Activated naive CD4-positive, alpha-beta T cell treated with anti-CD3 and anti-CD28 coated beads, Interleukin-2, amount 10 ng/mL, durations not matched to agents 7 days and 5 days (primary cell): Measurements from ENCODE around the gene KLHDC7B.

Source experiments
- CTCF ChIA-PET: fragments of 350-600 bp; sonication (Branson Sonifier 250); formaldehyde crosslinking; loops from one replicate; lab custom pipeline; 2021; ENCODE audit warnings: antibody characterized with exemption; lab: Charles Lee
- DNase-seq: peaks from one replicate; pipeline ENCODE4 v3.0.0-alpha.2; 2020
- H3K27ac Mint-ChIP-seq: one replicate; pipeline ENCODE4 v1.8.0; 2021; ENCODE audit warnings: mild to moderate bottlenecking, moderate library complexity, mixed read lengths
- H3K27me3 Mint-ChIP-seq: one replicate; pipeline ENCODE4 v1.8.0; 2021; ENCODE audit warnings: mild to moderate bottlenecking, mixed read lengths
- H3K36me3 Mint-ChIP-seq: one replicate; pipeline ENCODE4 v1.8.0; 2021; ENCODE audit warnings: mixed read lengths
- H3K4me1 Mint-ChIP-seq: one replicate; pipeline ENCODE4 v1.8.0; 2021; ENCODE audit warnings: mixed read lengths
- H3K4me3 Mint-ChIP-seq: one replicate; pipeline ENCODE4 v1.8.0; 2021; ENCODE audit warnings: mild to moderate bottlenecking, moderate library complexity, mixed read lengths
- H3K9me3 Mint-ChIP-seq: one replicate; pipeline ENCODE4 v1.8.0; 2021; ENCODE audit warnings: mixed read lengths

Gene KLHDC7B

DNA sequence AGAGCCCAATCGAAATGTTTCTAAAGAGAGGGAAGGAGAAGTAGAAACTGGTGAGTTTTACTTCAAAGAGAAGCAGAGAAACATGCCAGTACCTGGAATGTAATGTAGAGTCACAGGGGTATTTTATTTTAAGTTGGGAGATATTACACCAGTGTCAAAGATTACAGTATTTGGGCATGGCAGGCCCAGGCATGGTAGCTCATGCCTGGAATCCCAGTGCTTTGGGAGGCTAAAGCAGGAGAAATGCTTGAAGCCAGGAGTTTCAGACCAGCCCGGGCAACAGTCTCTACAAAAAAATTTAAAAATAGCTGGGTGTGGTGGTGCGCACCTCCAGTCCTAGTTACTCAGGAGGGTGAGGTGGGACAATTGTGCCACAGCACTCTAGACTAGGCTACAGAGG, 14.3 kb downstream of the KLHDC7B start:
- Mint-ChIP-seq H3K4me1 (peaks cover 22% of the 10 kb centered on the region), H3K36me3 (no peaks in the 10 kb centered on the region), H3K4me3 (no peak overlapping the region), H3K9me3 (no peaks in the 10 kb centered on the region), H3K27me3 (peaks cover 73% of the 10 kb centered on the region), H3K27ac (no peak overlapping the region)
- CTCF ChIA-PET, result interaction anchor here (0.6 to 1.8 kb wide), 2 partner anchors 12 to 144 kb away, joined by 3 to 6 read pairs; no protein-coding TSS in a partner anchor
- no peak for DNase-seq

DNA sequence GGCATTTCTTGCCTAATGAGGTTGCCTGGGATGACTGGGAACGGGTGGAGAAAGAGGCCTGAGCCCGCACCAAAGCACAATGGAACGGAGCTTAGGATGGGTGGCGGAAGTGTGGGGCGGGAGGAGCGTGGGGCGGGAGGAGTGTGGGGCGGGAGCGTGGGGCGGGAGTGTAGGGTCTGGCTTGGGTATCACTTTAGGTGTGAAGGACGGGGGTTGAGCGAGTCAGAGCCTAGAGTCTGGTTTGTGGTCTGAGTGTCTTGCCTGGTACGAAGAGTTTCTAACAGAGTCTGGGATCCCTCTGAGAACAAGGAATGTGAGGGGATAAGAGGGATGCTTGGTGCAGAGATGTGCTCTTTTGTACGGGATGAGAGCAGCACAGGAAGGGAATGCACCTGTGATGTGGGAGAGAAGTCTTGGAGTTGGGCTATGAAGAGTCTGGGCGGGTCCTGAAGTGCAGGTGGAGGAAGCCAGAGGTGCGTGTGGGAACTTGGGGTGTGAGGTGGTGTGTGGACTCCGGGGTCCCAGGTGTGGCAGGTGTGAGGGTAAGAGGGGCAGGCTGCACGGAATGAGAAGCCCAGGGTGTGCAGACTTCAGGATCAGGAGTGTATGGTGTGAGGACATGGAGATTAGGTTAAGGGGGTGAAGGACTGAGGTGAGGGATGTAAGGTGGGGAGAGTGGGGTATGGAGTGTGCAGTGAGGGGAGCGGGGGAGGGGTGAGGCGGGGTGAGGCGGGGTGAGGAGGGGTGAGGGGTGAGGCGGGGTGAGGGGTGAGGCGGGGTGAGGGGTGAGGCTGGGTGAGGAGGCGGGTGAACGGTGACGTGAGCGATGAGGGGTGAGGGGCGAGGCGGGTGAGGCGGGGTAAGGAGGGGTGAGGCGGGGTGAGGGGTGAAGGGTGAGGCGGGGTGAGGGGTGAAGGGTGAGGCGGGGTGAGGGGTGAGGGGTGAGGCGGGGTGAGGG, 16.0 kb downstream of the KLHDC7B start:
- H3K36me3 Mint-ChIP-seq, result no peaks in the 10 kb centered on the region
- H3K4me1 Mint-ChIP-seq, result peaks cover 22% of the 10 kb centered on the region
- no peaks in the 10 kb centered on the region for H3K9me3 Mint-ChIP-seq
- H3K27ac Mint-ChIP-seq, result peak overlapping the region; percentile 83
- no peak for DNase-seq
- peaks cover 68% of the 10 kb centered on the region for H3K27me3 Mint-ChIP-seq
- CTCF ChIA-PET, result no interaction called here
- peak overlapping the region; percentile 51 for H3K4me3 Mint-ChIP-seq

DNA sequence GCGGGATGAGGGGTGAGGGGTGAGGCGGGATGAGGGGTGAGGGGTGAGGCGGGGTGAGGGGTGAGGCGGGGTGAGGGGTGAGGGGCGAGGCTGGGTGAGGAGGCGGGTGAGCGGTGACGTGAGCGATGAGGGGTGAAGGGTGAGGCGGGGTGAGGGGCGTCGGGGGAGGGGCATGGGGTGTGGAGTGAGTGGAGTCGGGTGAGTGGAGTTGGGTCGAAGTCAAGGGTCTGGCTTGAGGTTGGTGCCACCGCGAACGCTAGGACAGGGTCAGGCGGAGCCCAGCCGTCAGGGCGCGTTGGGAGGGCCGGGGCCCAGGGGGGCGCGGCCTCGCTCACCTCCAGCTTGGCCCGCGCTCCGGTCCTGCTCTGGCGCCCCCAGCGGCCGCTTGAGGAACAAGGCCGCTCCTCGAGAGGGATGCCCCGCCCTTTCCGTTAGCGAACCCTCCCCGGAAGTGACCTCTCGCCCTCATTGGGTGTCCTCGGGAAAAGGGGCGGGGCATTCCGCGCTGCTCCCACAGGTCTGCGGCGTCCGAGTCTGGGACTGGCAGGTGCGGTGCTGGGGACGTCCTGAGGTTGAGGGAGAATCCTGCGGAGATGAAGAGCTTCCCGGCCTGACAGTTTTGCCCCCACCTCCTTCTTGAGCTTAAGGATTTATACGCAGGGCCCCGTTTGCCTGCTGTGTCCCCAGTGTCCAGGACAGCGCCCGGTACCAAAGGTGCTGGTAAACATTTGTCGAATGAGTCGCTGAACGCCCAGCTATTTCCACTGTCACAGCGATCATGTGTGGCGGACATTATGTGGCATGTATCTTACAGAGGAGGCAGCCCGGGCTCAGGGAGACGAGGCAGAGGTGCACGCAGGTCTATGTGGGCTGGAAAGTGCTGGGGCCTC, 17.1 kb downstream of the KLHDC7B start, which contains the start of gene SYCE3:
SYCE3 (minus strand) TSS at position 397 of the 890 bp plus-strand sequence. CDS start 6,514 bp downstream, outside the sequence.
- H3K27me3 Mint-ChIP-seq, result peaks cover 66% of the 10 kb centered on the region
- CTCF ChIA-PET, result interaction anchor here (0.7 to 4.3 kb wide), 13 partner anchors 10 to 55 kb away, joined by 3 to 28 read pairs (median 3); partner anchors contain the start of genes CPT1B, KLHDC7B, LMF2 and NCAPH2
- peak within 1 kb of the TSS; percentile 83 for H3K4me3 Mint-ChIP-seq
- peak within 1 kb of the TSS; percentile 83 for H3K27ac Mint-ChIP-seq
- H3K36me3 Mint-ChIP-seq, result peaks cover 1% of the 10 kb centered on the region
- H3K4me1 Mint-ChIP-seq, result peaks cover 22% of the 10 kb centered on the region
- no peaks in the 10 kb centered on the region for H3K9me3 Mint-ChIP-seq
- peak; percentile 98 for DNase-seq

DNA sequence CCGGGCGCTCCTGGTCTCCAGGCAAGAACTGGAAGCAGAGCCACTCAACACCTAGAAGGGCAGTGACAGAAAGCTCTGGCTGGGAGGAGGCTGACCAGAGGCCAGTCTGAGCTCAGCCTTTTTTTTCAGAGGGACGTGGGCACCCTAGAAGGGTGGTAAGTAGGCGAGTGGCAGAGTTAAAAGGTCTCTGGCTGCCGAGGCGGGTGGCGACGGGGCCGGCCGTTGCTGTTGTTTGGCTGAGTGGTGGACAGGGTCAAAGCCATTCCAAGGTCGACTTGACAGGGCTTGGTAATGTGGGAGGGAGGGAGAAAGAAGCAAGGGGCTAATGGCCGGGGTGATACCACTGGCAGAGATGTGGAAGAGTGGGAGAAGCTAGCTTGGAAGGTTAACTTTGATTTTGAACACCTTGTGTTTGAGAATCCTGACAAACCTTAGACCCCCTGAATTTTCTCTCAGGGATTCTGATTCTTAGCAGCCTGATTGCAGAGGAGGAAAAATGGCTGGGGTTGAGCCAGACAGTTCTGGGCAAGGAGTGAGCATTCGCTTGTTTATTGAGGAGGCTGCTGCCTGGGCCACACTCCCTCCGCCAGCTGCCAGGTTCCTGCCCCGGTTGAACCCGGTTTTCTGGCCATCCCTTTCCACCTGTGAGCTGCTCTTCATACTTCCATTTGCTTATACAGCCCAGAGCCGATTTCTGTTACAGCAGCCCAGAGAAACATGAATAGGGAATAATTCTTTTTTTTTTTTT, 17.9 kb downstream of the KLHDC7B start:
- Mint-ChIP-seq H3K9me3 (no peaks in the 10 kb centered on the region), H3K4me1 (peaks cover 22% of the 10 kb centered on the region), H3K27ac (peak overlapping the region; percentile 79), H3K36me3 (peaks cover 5% of the 10 kb centered on the region), H3K27me3 (peaks cover 57% of the 10 kb centered on the region), H3K4me3 (peak overlapping the region; percentile 83)
- CTCF ChIA-PET, result interaction anchor here (0.7 to 4.3 kb wide), 12 partner anchors 9 to 56 kb away, joined by 3 to 28 read pairs (median 4); partner anchors contain the start of genes CPT1B, KLHDC7B, LMF2 and NCAPH2
- DNase-seq, result peak; percentile 23

DNA sequence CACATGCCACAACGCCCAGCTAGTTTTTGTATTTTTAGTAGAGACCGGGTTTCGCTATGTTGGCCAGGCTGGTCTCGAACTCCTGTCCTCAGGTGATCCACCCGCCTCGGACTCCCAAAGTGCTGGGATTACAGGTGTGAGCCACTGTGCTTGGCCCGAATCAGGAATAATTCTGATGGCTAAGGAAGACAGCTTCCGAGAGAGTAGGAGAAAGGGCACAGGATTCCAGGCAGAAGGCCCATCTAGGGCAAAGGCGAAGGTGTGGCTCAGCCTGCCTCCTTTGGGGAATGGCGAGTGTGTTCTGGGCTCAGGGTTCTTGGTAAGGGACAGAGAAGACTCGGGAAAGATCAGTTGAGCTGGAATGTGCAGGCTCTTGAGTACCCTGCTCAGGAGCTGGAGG, 18.6 kb downstream of the KLHDC7B start:
- H3K4me3 Mint-ChIP-seq, result no peak overlapping the region
- DNase-seq, result no peak
- peaks cover 50% of the 10 kb centered on the region for H3K27me3 Mint-ChIP-seq
- CTCF ChIA-PET, result interaction anchor here (0.8 to 4.3 kb wide), 4 partner anchors 17 to 56 kb away, joined by 3 to 28 read pairs (median 4); partner anchors contain the start of genes KLHDC7B and SCO2
- H3K9me3 Mint-ChIP-seq, result no peaks in the 10 kb centered on the region
- H3K27ac Mint-ChIP-seq, result no peak overlapping the region
- H3K36me3 Mint-ChIP-seq, result peaks cover 7% of the 10 kb centered on the region
- H3K4me1 Mint-ChIP-seq, result peaks cover 22% of the 10 kb centered on the region

DNA sequence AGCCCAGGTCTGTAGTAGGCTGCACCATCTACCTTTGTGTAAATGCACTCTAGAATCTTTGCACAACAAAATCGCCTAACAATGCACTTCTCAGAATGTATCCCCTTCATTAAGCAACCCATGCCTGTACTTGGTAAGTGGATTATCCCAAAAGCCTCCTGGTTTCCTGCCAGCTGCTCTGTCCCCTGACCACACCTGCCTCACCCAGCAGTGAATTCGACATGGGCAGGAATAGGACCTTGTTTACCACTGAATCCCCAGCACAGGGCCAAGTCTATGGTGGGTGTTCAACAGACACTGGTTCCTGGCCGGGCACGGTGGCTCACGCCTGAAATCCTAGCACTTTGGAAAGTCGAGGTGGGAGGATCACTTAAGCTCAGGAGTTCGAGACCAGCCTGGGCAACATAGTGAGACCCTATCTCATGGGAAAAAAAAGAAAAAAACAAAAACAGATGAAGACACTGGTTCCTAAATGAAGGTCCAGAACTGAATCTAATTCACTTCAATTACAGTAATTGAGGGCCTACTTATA, 22.1 kb downstream of the KLHDC7B start:
- CTCF ChIA-PET, result no interaction called here
- Mint-ChIP-seq H3K4me3 (no peak overlapping the region), H3K9me3 (no peaks in the 10 kb centered on the region), H3K27ac (no peak overlapping the region), H3K4me1 (peaks cover 11% of the 10 kb centered on the region), H3K36me3 (peaks cover 22% of the 10 kb centered on the region), H3K27me3 (peaks cover 28% of the 10 kb centered on the region)
- no peak for DNase-seq

DNA sequence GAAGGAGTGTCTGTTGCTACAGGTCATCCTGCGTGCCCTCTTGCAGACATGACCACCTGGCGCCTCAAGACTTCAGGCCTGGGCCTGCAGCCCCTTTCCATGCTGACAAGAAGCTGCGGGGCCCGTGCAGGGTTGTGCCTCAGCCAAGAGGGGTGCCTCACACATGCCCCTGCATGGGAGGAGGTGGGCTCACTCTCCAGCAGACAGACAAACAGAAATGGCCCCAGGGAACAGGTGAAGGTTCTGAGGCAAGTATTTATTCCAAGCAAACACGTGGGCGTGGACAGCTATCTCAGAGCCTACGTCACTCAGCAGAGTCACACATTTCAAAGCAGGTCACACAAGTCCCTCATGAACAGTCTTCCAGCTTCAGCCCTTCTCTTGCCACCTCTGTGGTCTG, 22.9 kb downstream of the KLHDC7B start:
- CTCF ChIA-PET, result no interaction called here
- peaks cover 3% of the 10 kb centered on the region for H3K4me1 Mint-ChIP-seq
- H3K27ac Mint-ChIP-seq, result no peak overlapping the region
- H3K27me3 Mint-ChIP-seq, result peaks cover 20% of the 10 kb centered on the region
- H3K9me3 Mint-ChIP-seq, result no peaks in the 10 kb centered on the region
- DNase-seq, result no peak
- peaks cover 22% of the 10 kb centered on the region for H3K36me3 Mint-ChIP-seq
- H3K4me3 Mint-ChIP-seq, result no peak overlapping the region

DNA sequence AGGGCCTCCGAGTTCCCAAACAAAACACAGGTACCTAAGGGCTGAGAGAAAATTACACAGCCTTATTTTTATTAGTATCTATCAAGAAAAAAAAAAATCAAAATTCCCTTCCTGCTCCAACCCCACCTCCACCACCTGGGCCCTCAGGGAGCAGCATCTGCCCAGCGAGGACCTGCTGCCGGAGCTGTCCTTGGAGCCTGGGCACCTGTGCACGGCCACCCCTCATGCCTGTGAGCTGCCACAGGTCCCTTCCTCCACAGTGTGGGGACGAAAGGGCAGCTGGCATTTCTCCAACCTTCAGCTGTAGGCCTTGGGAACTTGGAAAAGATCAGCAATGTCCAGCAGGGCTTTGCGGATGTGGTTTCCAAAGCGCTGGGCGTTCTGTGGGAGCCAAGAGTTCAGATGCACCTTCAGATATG, 23.4 kb downstream of the KLHDC7B start:
- Mint-ChIP-seq H3K27ac (no peak overlapping the region), H3K36me3 (peaks cover 22% of the 10 kb centered on the region), H3K4me1 (no peaks in the 10 kb centered on the region), H3K27me3 (peaks cover 16% of the 10 kb centered on the region), H3K9me3 (no peaks in the 10 kb centered on the region), H3K4me3 (no peak overlapping the region)
- CTCF ChIA-PET, result interaction anchor here (0.6 kb wide), 1 partner anchor 125 kb away, joined by 4 read pairs; no protein-coding TSS in a partner anchor
- DNase-seq, result no peak

DNA sequence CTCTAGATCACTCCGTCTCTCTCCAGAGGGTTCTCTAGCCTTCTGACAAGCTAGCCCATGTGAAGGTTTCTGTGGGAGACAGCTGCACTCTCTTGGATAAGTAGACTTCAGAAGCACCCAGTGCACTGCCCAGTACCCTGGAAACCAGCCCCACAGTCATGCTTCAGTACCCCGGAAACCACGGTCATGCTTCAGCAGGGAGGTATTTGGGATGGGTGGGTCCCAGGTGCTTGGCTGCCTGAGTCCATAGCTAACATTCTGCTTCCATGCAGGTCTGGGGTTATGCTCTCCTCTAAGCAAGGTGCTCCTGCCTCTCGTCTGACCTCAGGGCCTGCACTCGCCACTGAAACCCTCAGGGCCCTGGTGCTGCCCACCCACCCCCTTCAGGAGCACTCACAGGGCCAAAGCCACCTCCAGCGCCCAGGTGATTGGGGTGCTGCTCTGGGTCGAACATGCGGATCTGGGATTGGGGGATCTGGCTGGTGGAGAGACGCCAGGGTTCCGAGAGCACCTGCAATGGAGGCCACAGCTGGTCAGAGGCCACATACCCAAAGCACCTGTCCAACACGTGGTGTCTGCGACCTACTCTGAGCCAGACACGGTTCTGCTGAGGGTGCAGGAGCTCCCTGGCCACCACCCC, 24.3 kb downstream of the KLHDC7B start:
- Mint-ChIP-seq H3K4me3 (no peak overlapping the region), H3K27ac (no peak overlapping the region), H3K36me3 (peaks cover 25% of the 10 kb centered on the region), H3K27me3 (peaks cover 8% of the 10 kb centered on the region), H3K9me3 (no peaks in the 10 kb centered on the region), H3K4me1 (no peaks in the 10 kb centered on the region)
- CTCF ChIA-PET, result interaction anchor here (0.6 kb wide), 1 partner anchor 126 kb away, joined by 4 read pairs; no protein-coding TSS in a partner anchor
- no peak for DNase-seq

DNA sequence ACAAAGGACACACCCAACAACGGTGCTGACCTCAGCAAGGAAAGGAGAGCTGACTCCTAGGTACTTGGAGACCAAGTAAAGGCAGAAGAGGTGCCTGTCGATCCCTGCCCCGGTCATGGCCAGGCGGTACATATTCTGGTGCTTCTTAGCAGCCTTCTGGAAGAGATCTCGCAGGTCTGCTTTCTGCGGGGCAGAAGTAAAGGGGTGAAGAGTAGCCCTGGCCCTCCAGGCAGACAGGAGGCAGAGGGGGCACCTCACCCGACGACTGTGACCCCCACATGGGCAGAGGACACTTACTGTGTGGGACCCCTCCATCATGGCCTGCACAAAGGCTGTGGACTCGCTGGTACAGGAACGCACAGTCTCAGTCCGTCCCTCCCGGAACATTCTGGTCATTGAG, 25.2 kb downstream of the KLHDC7B start:
- H3K9me3 Mint-ChIP-seq, result no peaks in the 10 kb centered on the region
- no peak overlapping the region for H3K27ac Mint-ChIP-seq
- no peak overlapping the region for H3K4me3 Mint-ChIP-seq
- peaks cover 2% of the 10 kb centered on the region for H3K27me3 Mint-ChIP-seq
- CTCF ChIA-PET, result no interaction called here
- peaks cover 25% of the 10 kb centered on the region for H3K36me3 Mint-ChIP-seq
- DNase-seq, result no peak
- no peaks in the 10 kb centered on the region for H3K4me1 Mint-ChIP-seq

DNA sequence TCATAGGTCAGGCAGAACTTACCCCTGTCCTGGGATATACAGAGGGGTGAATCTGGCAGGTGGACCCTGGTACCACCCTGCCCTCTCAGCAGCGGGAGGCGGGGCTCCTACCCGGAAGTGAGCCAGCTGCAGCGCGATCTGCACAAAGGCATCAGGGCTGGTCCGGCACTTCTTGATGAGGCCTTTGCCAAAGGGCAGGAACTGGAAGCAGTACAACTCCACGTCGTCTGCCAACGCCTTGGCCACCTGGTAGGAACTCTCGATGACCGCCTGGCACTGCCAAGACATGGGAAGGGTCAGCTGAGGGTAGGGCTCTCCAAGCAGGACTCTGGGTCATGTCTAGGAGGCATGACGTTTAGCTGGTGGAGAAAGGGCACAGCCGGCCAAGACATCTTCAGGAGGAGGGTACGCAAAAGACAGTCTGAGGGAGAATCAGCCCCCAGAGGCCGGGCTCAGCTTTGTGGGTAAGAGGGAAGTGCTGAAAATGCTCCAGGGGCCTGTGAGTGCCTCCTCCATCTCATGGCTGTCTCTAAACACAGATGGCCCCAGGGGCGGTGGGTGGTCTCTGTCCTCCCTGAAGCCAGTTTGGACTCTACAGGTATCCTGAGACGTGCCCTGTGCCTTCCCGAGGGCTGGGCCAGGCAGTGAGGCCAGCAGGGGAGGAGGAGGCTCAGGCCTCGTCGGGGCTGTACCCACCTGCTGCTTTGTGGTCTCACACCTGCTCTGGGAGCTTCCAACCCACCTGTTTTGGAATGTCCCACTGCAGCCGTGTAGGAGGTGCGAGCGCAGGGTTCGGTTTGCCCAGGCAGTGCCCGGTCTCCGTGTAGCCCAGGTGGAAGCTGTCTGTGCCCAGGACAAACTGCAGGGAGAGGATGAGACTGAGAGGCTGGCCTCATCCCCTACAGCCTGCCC, 25.8 kb downstream of the KLHDC7B start:
- Mint-ChIP-seq H3K36me3 (peaks cover 25% of the 10 kb centered on the region), H3K27ac (no peak overlapping the region), H3K4me1 (peaks cover 1% of the 10 kb centered on the region), H3K9me3 (no peaks in the 10 kb centered on the region), H3K4me3 (no peak overlapping the region), H3K27me3 (no peaks in the 10 kb centered on the region)
- DNase-seq, result no peak
- CTCF ChIA-PET, result interaction anchor here (1.9 kb wide), 1 partner anchor 8 kb away, joined by 9 read pairs; the partner anchor contains the start of gene SYCE3

DNA sequence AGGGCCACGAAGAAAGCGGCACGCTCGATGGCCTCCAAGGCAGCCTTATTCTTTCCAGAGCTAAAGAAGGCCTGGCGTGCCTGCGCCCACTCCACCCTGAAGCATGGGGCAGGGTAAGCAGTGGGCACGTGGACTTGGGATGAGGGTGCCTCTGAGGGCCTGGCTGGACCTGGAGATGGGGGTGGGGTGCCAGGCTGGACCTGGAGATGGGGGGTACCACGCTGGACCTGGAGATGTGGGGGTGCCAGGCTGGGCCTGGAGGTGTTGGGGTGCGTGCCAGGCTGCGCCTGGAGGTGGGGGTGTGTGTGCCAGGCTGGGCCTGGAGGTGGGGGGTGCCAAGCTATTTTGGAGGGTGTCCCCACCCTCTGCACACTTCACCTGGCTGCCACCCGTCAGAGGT, 27.3 kb downstream of the KLHDC7B start:
- no peak overlapping the region for H3K27ac Mint-ChIP-seq
- H3K36me3 Mint-ChIP-seq, result peaks cover 25% of the 10 kb centered on the region
- H3K9me3 Mint-ChIP-seq, result no peaks in the 10 kb centered on the region
- H3K27me3 Mint-ChIP-seq, result no peaks in the 10 kb centered on the region
- no peak overlapping the region for H3K4me3 Mint-ChIP-seq
- peaks cover 13% of the 10 kb centered on the region for H3K4me1 Mint-ChIP-seq
- no peak for DNase-seq
- CTCF ChIA-PET, result interaction anchor here (1.9 kb wide), 1 partner anchor 10 kb away, joined by 9 read pairs; the partner anchor contains the start of gene SYCE3
